ENCODE data around the gene TOPORS. TPM values are rescaled to one million over a fixed set of nuclear protein-coding genes. Genes with fewer than 3 reads are reported as not detected.

TOPORS gene
- total RNA-seq, 1 experiment from 2014 or later = 16.7 TPM

- H3K27me3 Mint-ChIP-seq (ENCODE audit: insufficient read depth, unreplicated experiment) = no peaks in the 10 kb centered on the region
- peak overlapping the region; percentile 47 for H3K27ac Mint-ChIP-seq (ENCODE audit: low read depth, unreplicated experiment)
- intact Hi-C loops (cut with micrococcal nuclease) = no loop called here
- no peak for DNase-seq (ENCODE audit: unreplicated experiment)
- TF ChIP-seq CTCF (IDR thresholded peaks at IDR 0.05; ENCODE audit: unreplicated experiment) = no peak
- no TSS peak for BruUV-seq (replicated peaks)
- no peaks in the 10 kb centered on the region for H3K36me3 Mint-ChIP-seq (ENCODE audit: insufficient read depth, unreplicated experiment)
- no peaks in the 10 kb centered on the region for H3K9me3 Mint-ChIP-seq (ENCODE audit: unreplicated experiment)
- POLR2A ChIA-PET = no interaction called here
- peaks cover 7% of the 10 kb centered on the region for H3K4me1 Mint-ChIP-seq (ENCODE audit: insufficient read depth, unreplicated experiment)
- CTCF ChIA-PET = interaction anchor here (1.0 kb wide), 2 partner anchors 70 to 74 kb away, joined by 3 to 4 read pairs; no protein-coding TSS in a partner anchor
- no peak overlapping the region for H3K4me3 Mint-ChIP-seq (ENCODE audit: unreplicated experiment)
Measured at GRCh38 chr9:32503008-32503407, 49.4 kb downstream of the TOPORS start.

DNA sequence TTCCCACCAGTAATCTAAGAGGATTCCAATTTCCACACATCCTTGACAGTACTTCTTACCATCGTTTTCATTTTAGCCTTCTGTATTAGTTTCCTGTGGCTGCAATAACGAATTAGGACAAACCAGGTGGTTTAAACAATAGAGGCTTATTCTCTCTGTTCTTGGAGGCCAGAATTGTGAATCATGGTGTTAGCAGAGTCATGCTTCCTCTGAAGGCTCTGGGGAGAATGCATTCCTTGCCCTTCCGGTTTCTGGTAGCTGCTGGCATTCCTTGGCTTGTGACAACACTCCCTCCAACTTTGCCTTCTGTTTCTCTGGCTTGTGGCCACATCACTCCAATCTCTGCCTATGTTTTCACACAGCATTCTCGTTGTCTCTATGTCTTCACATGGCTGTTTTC lies 49.9 kb downstream of the TOPORS start:
- peak; percentile 67 for DNase-seq (ENCODE audit: unreplicated experiment)
- H3K27ac Mint-ChIP-seq (ENCODE audit: low read depth, unreplicated experiment) = peak overlapping the region; percentile 47
- no peak overlapping the region for H3K4me3 Mint-ChIP-seq (ENCODE audit: unreplicated experiment)
- ChIA-PET POLR2A (no interaction called here), CTCF (interaction anchor here (1.0 kb wide), 2 partner anchors 70 to 74 kb away, joined by 3 to 4 read pairs; no protein-coding TSS in a partner anchor)
- TF ChIP-seq CTCF (IDR thresholded peaks at IDR 0.05; ENCODE audit: unreplicated experiment) = no peak
- H3K36me3 Mint-ChIP-seq (ENCODE audit: insufficient read depth, unreplicated experiment) = no peaks in the 10 kb centered on the region
- H3K27me3 Mint-ChIP-seq (ENCODE audit: insufficient read depth, unreplicated experiment) = no peaks in the 10 kb centered on the region
- H3K4me1 Mint-ChIP-seq (ENCODE audit: insufficient read depth, unreplicated experiment) = peaks cover 7% of the 10 kb centered on the region
- intact Hi-C loops (cut with micrococcal nuclease) = no loop called here
- no peaks in the 10 kb centered on the region for H3K9me3 Mint-ChIP-seq (ENCODE audit: unreplicated experiment)
- BruUV-seq (replicated peaks) = no TSS peak

DNA sequence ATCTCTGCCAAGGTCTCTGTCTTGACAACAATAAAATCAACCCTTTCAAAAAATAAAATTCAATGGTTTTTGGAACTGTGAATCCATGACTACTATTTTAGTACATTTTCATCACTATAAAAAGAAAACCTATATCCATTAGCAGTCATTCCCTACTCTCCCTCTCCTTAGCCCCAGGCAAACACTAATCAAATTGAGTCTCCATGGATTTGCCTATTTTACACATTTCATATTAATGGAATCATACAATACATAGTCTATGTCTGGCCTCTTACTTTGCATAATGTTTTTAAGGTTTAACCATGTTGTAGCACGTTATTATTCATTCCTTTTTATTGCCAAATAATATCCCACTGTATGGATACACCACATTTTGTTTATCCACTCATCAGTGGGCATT lies 50.5 kb downstream of the TOPORS start:
- ChIA-PET POLR2A (no interaction called here), CTCF (no interaction called here)
- no peaks in the 10 kb centered on the region for H3K27me3 Mint-ChIP-seq (ENCODE audit: insufficient read depth, unreplicated experiment)
- no peaks in the 10 kb centered on the region for H3K9me3 Mint-ChIP-seq (ENCODE audit: unreplicated experiment)
- DNase-seq (ENCODE audit: unreplicated experiment) = no peak
- no peak for TF ChIP-seq CTCF (IDR thresholded peaks at IDR 0.05; ENCODE audit: unreplicated experiment)
- H3K36me3 Mint-ChIP-seq (ENCODE audit: insufficient read depth, unreplicated experiment) = no peaks in the 10 kb centered on the region
- intact Hi-C loops (cut with micrococcal nuclease) = no loop called here
- no peak overlapping the region for H3K4me3 Mint-ChIP-seq (ENCODE audit: unreplicated experiment)
- peaks cover 7% of the 10 kb centered on the region for H3K4me1 Mint-ChIP-seq (ENCODE audit: insufficient read depth, unreplicated experiment)
- H3K27ac Mint-ChIP-seq (ENCODE audit: low read depth, unreplicated experiment) = peak overlapping the region; percentile 47
- no TSS peak for BruUV-seq (replicated peaks)

GRCh38 chr9:32500768-32501167 lies 51.6 kb downstream of the TOPORS start:
- intact Hi-C loops (cut with micrococcal nuclease) = no loop called here
- ChIA-PET CTCF (interaction anchor here (1.0 kb wide), 1 partner anchor 11 kb away, joined by 3 read pairs; no protein-coding TSS in a partner anchor), POLR2A (no interaction called here)
- H3K4me1 Mint-ChIP-seq (ENCODE audit: insufficient read depth, unreplicated experiment) = peaks cover 7% of the 10 kb centered on the region
- peak overlapping the region; percentile 57 for H3K27ac Mint-ChIP-seq (ENCODE audit: low read depth, unreplicated experiment)
- no peaks in the 10 kb centered on the region for H3K9me3 Mint-ChIP-seq (ENCODE audit: unreplicated experiment)
- peak; percentile 18 for DNase-seq (ENCODE audit: unreplicated experiment)
- H3K4me3 Mint-ChIP-seq (ENCODE audit: unreplicated experiment) = no peak overlapping the region
- H3K27me3 Mint-ChIP-seq (ENCODE audit: insufficient read depth, unreplicated experiment) = no peaks in the 10 kb centered on the region
- BruUV-seq (replicated peaks) = no TSS peak
- peaks cover 5% of the 10 kb centered on the region for H3K36me3 Mint-ChIP-seq (ENCODE audit: insufficient read depth, unreplicated experiment)
- TF ChIP-seq CTCF (IDR thresholded peaks at IDR 0.05; ENCODE audit: unreplicated experiment) = no peak

All from MCF 10A (cell line).